Measurements from ENCODE around the gene NAA25.

- TF ChIP-seq EP300 (conservative IDR thresholded peaks at IDR 0.05; ENCODE audit: poor library complexity, severe bottlenecking) (no peak), POLR2AphosphoS5 (IDR thresholded peaks at IDR 0.05) (no peak), EZH2 (IDR thresholded peaks at IDR 0.05; ENCODE audit: borderline replicate concordance, insufficient read depth, low read length, poor library complexity, severe bottlenecking) (no peak), RAD21 (conservative IDR thresholded peaks at IDR 0.05) (no peak), TAF1 (IDR thresholded peaks at IDR 0.05; ENCODE audit: low read depth) (no peak)
- TF ChIP-seq, protein P1, sequence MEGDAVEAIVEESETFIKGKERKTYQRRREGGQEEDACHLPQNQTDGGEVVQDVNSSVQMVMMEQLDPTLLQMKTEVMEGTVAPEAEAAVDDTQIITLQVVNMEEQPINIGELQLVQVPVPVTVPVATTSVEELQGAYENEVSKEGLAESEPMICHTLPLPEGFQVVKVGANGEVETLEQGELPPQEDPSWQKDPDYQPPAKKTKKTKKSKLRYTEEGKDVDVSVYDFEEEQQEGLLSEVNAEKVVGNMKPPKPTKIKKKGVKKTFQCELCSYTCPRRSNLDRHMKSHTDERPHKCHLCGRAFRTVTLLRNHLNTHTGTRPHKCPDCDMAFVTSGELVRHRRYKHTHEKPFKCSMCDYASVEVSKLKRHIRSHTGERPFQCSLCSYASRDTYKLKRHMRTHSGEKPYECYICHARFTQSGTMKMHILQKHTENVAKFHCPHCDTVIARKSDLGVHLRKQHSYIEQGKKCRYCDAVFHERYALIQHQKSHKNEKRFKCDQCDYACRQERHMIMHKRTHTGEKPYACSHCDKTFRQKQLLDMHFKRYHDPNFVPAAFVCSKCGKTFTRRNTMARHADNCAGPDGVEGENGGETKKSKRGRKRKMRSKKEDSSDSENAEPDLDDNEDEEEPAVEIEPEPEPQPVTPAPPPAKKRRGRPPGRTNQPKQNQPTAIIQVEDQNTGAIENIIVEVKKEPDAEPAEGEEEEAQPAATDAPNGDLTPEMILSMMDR (IDR thresholded peaks at IDR 0.05; ENCODE audit: poor library complexity, severe bottlenecking) = no peak
- TF ChIP-seq, protein P2, sequence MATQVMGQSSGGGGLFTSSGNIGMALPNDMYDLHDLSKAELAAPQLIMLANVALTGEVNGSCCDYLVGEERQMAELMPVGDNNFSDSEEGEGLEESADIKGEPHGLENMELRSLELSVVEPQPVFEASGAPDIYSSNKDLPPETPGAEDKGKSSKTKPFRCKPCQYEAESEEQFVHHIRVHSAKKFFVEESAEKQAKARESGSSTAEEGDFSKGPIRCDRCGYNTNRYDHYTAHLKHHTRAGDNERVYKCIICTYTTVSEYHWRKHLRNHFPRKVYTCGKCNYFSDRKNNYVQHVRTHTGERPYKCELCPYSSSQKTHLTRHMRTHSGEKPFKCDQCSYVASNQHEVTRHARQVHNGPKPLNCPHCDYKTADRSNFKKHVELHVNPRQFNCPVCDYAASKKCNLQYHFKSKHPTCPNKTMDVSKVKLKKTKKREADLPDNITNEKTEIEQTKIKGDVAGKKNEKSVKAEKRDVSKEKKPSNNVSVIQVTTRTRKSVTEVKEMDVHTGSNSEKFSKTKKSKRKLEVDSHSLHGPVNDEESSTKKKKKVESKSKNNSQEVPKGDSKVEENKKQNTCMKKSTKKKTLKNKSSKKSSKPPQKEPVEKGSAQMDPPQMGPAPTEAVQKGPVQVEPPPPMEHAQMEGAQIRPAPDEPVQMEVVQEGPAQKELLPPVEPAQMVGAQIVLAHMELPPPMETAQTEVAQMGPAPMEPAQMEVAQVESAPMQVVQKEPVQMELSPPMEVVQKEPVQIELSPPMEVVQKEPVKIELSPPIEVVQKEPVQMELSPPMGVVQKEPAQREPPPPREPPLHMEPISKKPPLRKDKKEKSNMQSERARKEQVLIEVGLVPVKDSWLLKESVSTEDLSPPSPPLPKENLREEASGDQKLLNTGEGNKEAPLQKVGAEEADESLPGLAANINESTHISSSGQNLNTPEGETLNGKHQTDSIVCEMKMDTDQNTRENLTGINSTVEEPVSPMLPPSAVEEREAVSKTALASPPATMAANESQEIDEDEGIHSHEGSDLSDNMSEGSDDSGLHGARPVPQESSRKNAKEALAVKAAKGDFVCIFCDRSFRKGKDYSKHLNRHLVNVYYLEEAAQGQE (IDR thresholded peaks at IDR 0.05; ENCODE audit: borderline replicate concordance) = no peak
Observed at GRCh38 chr12:111981987-111982386, 126.6 kb downstream of the NAA25 start.
